ENCODE measurements around the gene ZIC5.

GRCh38 chr13:99982731-99983498 is 11.3 kb upstream of the ZIC5 start:
- no peak for TF ChIP-seq CTCF (IDR thresholded peaks at IDR 0.05)
- no peak for TF ChIP-seq POLR2A (IDR thresholded peaks at IDR 0.05)

Measured in prostate gland (tissue), 2 donors.